Upper lobe of left lung (tissue), 4 donors: ENCODE data around the gene RCCD1.

ENCODE experiments used
- EP300 ChIP-seq, 4 donors: sonication (generic); formaldehyde crosslinking; IDR thresholded peaks; one replicate each; pipeline ENCODE4 v1.5.1; 2017; ENCODE audit warnings: antibody characterized with exemption in 4 of 4, control low read depth in 2 of 4
- POLR2A ChIP-seq, 4 donors: fragments of 450-650 bp; IDR thresholded peaks; one replicate each; pipeline ENCODE4 v1.5.1; 2016 to 2017; ENCODE audit warnings: antibody characterized with exemption in 4 of 4, mild to moderate bottlenecking in 2 of 4
- POLR2AphosphoS5 ChIP-seq, 2 donors: sonication (generic); formaldehyde crosslinking; IDR thresholded peaks; one replicate each; pipeline ENCODE4 v1.5.1; 2017; ENCODE audit warnings: antibody characterized with exemption in 2 of 2
- TF ChIP-seq, protein P1 (sequence below), 6 experiments: fragments of 450-650 bp in 4 of 6; fragments of 200-600 bp in 2 of 6; sonication (generic) in 2 of 6; IDR thresholded peaks; one replicate each; pipeline ENCODE4 v1.5.1; 2016 to 2019; ENCODE audit warnings: antibody characterized with exemption in 6 of 6

DNA sequence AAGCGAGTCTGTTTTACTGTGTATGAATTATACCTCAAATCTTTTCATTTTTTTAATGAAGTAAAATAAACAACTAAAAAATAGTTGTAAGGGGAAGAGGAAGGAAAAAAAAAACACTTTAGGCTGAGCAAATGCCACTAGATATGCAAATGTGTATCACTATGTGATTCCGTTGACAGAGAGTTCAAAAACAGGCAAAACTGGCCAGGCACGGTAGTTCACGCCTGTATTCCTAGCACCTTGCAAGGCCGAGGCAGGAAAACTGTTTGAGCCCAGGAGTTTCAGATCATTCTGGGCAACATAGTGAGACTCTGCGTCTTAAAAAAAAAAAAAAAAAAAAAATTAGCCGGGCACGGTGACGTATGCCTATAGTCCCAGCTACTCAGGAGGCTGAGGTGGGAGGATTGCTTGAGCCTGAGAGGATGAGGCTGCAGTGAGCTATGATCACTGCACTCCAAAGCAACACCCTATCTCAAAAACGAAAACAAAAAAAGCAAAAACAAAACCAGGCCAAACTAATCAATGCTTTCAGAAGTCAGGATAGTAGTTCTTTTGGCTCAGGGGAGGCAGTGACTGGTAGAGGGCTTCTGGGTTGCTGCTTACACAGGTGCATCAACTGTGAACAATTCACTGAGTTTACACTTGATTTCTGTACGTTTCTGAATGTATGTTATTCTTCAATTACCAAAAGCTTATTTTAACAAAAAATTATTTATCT is 32.3 kb downstream of the RCCD1 start:
- TF ChIP-seq, protein P1, sequence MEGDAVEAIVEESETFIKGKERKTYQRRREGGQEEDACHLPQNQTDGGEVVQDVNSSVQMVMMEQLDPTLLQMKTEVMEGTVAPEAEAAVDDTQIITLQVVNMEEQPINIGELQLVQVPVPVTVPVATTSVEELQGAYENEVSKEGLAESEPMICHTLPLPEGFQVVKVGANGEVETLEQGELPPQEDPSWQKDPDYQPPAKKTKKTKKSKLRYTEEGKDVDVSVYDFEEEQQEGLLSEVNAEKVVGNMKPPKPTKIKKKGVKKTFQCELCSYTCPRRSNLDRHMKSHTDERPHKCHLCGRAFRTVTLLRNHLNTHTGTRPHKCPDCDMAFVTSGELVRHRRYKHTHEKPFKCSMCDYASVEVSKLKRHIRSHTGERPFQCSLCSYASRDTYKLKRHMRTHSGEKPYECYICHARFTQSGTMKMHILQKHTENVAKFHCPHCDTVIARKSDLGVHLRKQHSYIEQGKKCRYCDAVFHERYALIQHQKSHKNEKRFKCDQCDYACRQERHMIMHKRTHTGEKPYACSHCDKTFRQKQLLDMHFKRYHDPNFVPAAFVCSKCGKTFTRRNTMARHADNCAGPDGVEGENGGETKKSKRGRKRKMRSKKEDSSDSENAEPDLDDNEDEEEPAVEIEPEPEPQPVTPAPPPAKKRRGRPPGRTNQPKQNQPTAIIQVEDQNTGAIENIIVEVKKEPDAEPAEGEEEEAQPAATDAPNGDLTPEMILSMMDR (IDR thresholded peaks at IDR 0.05) = no peak
- TF ChIP-seq EP300 (IDR thresholded peaks at IDR 0.05) = no peak
- no peak for TF ChIP-seq POLR2AphosphoS5 (IDR thresholded peaks at IDR 0.05)
- TF ChIP-seq POLR2A (IDR thresholded peaks at IDR 0.05) = no peak
